ENCODE results near the gene KRT84.

- TF ChIP-seq, protein P1, sequence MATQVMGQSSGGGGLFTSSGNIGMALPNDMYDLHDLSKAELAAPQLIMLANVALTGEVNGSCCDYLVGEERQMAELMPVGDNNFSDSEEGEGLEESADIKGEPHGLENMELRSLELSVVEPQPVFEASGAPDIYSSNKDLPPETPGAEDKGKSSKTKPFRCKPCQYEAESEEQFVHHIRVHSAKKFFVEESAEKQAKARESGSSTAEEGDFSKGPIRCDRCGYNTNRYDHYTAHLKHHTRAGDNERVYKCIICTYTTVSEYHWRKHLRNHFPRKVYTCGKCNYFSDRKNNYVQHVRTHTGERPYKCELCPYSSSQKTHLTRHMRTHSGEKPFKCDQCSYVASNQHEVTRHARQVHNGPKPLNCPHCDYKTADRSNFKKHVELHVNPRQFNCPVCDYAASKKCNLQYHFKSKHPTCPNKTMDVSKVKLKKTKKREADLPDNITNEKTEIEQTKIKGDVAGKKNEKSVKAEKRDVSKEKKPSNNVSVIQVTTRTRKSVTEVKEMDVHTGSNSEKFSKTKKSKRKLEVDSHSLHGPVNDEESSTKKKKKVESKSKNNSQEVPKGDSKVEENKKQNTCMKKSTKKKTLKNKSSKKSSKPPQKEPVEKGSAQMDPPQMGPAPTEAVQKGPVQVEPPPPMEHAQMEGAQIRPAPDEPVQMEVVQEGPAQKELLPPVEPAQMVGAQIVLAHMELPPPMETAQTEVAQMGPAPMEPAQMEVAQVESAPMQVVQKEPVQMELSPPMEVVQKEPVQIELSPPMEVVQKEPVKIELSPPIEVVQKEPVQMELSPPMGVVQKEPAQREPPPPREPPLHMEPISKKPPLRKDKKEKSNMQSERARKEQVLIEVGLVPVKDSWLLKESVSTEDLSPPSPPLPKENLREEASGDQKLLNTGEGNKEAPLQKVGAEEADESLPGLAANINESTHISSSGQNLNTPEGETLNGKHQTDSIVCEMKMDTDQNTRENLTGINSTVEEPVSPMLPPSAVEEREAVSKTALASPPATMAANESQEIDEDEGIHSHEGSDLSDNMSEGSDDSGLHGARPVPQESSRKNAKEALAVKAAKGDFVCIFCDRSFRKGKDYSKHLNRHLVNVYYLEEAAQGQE (IDR thresholded peaks at IDR 0.05; ENCODE audit: insufficient read depth in 1 of 2, low read depth in 2 of 2, low read length in 2 of 2): no peak
- TF ChIP-seq POLR2AphosphoS5 (IDR thresholded peaks at IDR 0.05; ENCODE audit: low read depth, low read length): no peak
- TF ChIP-seq FOXP2 (optimal IDR thresholded peaks at IDR 0.05; ENCODE audit: borderline replicate concordance, extremely low read depth, extremely low read length, insufficient read depth): no peak
- TF ChIP-seq SIN3A (IDR thresholded peaks at IDR 0.05; ENCODE audit: borderline replicate concordance, insufficient read depth, low read length): no peak
These were observed 54.4 kb downstream of the KRT84 start for GRCh38 chr12:52331039-52331438.

Data from PFSK-1 (cell line).